ENCODE results near the gene PHF11. TPM values are rescaled to one million over a fixed set of nuclear protein-coding genes. Genes with fewer than 3 reads are reported as not detected.
A peak's percentile ranks its signal among the peaks of the same experiment; 100 is the strongest.
"Not testable (repeated sequence)": the region's sequence is repeated elsewhere in the genome, so short reads cannot be mapped to it uniquely, and the experiment has no call there.

Gene PHF11
- total RNA-seq (2014; rRNA removed; shearing (Covaris generic)) = 4.2 and 4.7 TPM in 2 replicates

- peak; percentile 75 for DNase-seq (ENCODE audit: low spot score)
These were observed at the start of gene PHF11 for GRCh38 chr13:49495783-49496762. TSS of gene PHF11 (plus strand) at chr13:49495953. CDS start at chr13:49496002, 49 bp downstream.

- no peak for DNase-seq (ENCODE audit: low spot score)
These were observed 49.3 kb upstream of the PHF11 start for GRCh38 chr13:49446473-49446872.

- no peak for DNase-seq (ENCODE audit: low spot score)
These were observed 47.0 kb upstream of the PHF11 start for GRCh38 chr13:49448753-49449152.

- DNase-seq (ENCODE audit: low spot score) = no peak
These were observed 45.5 kb upstream of the PHF11 start for GRCh38 chr13:49450105-49450819.

GRCh38 chr13:49452725-49453457 lies 42.9 kb upstream of the PHF11 start:
- DNase-seq (ENCODE audit: low spot score) = no peak

- no peak for DNase-seq (ENCODE audit: low spot score)
These were observed 42.3 kb upstream of the PHF11 start for GRCh38 chr13:49453465-49453864.

GRCh38 chr13:49454388-49455006 lies 41.3 kb upstream of the PHF11 start:
- no peak for DNase-seq (ENCODE audit: low spot score)

GRCh38 chr13:49455007-49455398 lies 40.8 kb upstream of the PHF11 start:
- DNase-seq (ENCODE audit: low spot score) = no peak

- no peak for DNase-seq (ENCODE audit: low spot score)
These were observed 39.6 kb upstream of the PHF11 start for GRCh38 chr13:49456156-49456555.

GRCh38 chr13:49457221-49457620 lies 38.5 kb upstream of the PHF11 start:
- DNase-seq (ENCODE audit: low spot score) = no peak

GRCh38 chr13:49459580-49459979 lies 36.2 kb upstream of the PHF11 start:
- DNase-seq (ENCODE audit: low spot score) = no peak

GRCh38 chr13:49464085-49464484 lies 31.7 kb upstream of the PHF11 start:
- no peak for DNase-seq (ENCODE audit: low spot score)

GRCh38 chr13:49464621-49465325 lies 31.0 kb upstream of the PHF11 start:
- no peak for DNase-seq (ENCODE audit: low spot score)

- DNase-seq (ENCODE audit: low spot score) = no peak
These were observed 29.4 kb upstream of the PHF11 start for GRCh38 chr13:49466292-49466838.

GRCh38 chr13:49472186-49472585 lies 23.6 kb upstream of the PHF11 start:
- DNase-seq (ENCODE audit: low spot score) = no peak

- no peak for DNase-seq (ENCODE audit: low spot score)
These were observed 19.2 kb upstream of the PHF11 start for GRCh38 chr13:49476529-49476928.

- DNase-seq (ENCODE audit: low spot score) = no peak
These were observed 14.0 kb upstream of the PHF11 start for GRCh38 chr13:49481788-49482187.

GRCh38 chr13:49488563-49488962 lies 7.2 kb upstream of the PHF11 start:
- DNase-seq (ENCODE audit: low spot score) = no peak

- DNase-seq (ENCODE audit: low spot score) = peak; percentile 36
These were observed 1.1 kb upstream of the PHF11 start for GRCh38 chr13:49494645-49495044.

- not testable (repeated sequence) for DNase-seq (ENCODE audit: low spot score)
These were observed 1.1 kb downstream of the PHF11 start for GRCh38 chr13:49496837-49497236.

All from HT-29 (cell line).